Endometrium (tissue), 2 donors: ENCODE data around the gene CREB3L4.

ENCODE experiments used
- FAIRE-seq: peaks from 2 replicates; lab custom pipeline; 2012; peaks lifted over from hg19 to GRCh38; lab: Jason Lieb, UNC
- donor health status: control.
- donor health status: control.

CREB3L4 gene

DNA sequence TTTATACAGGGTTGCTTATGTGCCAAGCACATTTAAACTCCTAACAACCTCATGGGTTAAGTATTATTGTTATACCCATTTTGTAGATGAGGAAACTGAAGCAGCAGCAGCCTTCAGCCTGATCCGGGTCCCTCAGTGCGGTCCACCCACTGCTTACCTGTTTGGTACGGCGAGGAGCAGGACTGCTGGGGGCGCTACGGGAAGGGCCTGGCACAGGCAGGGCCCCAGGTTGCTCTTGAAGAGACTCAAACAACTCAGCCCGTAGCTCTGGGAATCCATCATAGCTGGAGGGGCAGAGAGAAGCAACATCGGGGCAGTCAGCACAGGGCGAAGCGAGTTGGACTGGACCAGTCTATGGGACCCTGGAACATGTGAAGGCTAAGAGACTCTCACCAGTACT is 30.4 kb upstream of the CREB3L4 start:
- FAIRE-seq, result no peak

DNA sequence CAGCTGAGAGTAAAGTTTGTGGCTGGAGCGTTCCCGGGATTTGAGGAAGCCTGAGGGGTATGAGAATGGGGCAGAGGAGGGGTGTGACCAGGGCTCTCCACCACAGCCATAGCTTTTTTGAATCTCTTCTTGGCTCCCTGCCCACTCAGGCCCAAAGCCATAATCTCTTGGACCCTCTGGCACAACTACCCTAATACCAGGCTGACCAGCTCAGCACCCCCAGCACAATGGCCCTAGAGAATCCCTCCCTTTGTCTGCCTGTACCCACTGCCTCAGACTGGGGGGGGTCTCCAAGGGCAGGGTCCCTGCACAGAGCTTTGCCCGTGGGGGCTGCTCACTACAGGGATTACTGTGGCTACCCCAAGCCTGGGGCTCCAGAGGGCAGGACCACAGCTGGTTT is 28.7 kb upstream of the CREB3L4 start:
- FAIRE-seq, result no peak

DNA sequence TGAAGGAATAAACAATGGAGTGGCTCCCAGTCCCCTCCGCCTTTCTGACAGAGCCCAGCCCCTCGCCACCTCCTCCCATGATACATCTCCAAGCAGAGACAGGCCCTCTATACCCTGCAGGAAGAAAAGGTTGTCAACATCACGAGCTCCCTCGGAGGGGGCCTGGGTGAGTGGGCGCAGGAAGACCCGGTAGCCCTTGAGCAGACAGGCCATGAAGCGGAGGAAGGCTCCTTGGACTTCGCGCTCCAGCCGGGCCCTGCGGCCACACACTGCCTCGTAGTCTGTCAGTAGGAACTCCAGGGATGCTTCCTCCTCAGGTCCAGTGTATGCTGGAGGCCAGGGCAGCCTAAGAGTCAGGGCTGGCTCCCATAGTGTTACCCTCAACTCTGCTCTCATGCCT is 28.2 kb upstream of the CREB3L4 start:
- no peak for FAIRE-seq

DNA sequence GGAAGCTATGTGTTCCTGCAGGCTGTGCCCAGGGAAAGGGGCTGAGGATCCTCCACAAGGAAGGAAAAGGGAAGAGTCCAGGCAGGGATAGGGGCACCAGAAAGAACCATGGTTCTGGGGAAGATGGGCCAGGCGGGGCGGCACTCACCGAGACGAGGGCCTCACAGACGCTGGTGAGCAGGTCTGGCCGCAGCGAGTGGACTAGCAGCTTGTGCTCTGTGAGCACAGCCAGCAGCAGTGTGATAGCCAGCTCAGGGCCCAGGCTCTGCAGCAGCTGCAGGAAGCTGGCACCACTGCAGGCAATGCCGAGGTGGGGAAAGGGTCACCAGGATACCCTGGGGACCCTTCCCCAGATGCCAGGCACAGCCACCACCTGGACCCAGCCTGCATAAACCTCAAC is 26.9 kb upstream of the CREB3L4 start:
- FAIRE-seq, result no peak

DNA sequence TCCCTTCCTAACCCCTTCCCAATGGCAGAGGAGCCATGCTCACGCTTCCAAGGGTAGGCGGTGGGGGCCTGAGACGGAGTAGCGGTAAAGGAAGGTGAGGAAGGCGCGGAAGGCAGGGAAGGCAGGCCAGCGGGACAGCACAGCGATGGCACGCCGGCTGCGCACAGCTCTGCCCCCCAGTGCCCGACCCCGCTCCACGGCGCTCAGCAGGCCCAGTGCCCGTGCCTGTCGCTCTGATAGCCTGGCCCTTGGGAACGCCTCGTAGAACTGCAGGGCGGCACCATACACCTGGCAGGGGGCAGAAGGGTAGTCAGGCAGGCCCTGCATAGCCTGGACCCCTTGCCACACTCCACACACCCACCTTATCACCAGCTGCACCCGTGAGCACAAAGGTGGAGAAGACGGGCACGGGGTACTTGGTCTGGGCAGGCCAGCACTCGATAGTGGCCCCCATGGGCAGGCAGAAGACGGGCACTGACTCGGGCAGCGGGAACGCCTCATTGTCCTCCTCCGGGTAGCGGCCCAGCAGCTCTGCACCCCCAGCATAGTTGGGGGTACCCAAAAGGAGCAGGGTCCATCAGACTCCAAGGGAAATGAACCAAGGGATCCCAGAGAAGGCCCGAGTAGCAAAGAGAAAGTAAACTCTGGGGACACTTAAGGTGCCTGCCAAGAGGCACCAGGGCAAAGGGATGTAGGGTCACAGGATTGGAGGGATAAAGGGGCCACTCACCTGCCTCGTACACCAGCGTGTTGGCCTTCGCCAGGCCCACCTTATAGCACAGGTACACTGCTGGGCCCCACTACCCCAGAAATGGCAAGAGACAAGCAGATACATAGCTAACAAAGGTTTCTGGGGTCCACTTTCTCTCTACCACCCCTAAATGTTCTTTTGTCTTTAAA is 25.6 kb upstream of the CREB3L4 start:
- FAIRE-seq, result no peak

DNA sequence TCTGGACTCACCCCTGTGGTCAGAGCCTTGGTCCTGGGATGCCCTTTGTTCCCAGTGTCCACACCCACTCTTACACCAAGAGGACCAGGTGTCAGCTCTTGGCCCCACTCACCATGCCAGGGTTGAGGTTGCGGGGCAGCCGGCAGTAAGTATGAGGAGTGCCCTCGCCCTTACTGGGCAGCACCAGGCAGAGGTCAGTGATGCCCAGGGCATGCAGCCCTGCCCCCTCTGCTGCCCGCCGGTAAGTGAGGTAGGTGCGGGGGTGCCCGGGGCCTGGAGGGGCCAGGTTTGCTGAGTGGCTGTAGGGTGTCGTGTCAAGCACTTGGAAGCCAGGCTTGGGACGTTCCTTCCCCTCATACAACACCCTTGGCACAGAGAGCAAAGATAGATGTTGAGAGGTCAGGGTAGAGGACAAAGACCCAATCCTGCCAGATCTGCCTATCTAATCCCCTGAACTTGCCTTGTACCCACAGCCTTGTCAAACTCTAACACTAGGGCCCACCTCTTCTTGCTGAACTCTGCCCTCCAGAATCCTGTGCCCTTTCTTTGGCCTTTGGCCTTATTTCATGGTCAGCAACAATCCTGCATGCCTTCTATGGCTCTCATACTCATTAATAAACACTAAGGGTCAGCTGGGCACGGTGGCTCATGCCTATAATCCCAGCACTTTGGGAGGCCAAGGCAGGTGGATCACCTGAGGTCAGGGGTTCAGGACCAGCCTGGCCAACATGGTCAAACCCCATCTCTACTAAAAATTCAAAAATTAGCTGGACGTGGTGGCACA is 24.7 kb upstream of the CREB3L4 start:
- no peak for FAIRE-seq

DNA sequence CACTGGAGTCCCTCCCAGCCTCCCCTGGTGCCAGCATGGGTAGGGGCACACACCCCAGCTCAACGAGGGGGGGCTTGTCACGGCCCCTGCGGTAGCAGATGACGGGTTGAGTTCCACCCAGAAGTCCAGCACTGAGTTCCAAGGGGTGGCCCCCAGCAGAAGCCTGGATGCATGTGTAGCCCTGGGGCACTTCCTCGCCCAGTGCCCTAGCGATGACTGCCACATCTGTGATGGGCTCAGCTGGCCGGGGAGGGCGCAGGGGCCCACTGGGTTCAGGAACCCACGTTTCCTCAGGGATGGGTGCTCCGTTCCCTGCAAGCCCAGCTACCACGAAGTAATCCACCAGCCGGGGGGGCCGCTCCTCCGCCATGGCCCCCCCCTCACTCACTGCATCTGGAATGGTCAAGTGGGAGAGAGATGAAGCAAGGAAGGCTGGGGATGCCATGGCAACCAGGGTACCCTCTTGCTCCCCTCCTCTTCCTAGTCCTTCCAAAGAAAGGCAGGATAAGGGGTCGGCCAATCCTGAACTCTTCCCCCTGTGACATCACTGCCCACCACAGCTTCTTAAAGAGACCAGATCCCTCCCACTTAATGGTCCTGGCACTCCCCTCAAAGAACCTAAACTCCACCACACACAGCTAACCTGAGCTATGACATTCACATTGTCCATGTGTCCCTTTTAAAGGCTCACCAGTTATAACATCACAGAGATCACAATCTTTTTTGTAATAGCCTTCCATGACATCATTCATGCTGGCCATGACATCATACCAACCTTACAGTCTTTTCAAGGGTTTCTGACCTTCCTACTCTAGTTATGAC is 23.5 kb upstream of the CREB3L4 start:
- FAIRE-seq, result no peak

DNA sequence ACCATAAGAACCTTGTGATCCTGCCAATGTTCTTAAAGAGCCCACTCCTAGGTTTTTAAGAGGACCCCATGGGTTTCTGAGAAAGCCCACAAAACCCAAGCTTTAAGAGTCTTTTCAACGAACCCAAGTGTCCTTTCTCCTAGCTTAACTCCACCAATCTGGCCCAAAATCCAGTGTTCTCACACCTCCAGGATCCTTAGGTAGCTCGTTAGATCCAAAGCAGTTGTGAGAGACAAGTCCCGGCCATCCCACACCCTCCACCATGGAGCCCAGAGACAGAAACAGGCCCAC is 22.9 kb upstream of the CREB3L4 start:
- FAIRE-seq, result no peak

DNA sequence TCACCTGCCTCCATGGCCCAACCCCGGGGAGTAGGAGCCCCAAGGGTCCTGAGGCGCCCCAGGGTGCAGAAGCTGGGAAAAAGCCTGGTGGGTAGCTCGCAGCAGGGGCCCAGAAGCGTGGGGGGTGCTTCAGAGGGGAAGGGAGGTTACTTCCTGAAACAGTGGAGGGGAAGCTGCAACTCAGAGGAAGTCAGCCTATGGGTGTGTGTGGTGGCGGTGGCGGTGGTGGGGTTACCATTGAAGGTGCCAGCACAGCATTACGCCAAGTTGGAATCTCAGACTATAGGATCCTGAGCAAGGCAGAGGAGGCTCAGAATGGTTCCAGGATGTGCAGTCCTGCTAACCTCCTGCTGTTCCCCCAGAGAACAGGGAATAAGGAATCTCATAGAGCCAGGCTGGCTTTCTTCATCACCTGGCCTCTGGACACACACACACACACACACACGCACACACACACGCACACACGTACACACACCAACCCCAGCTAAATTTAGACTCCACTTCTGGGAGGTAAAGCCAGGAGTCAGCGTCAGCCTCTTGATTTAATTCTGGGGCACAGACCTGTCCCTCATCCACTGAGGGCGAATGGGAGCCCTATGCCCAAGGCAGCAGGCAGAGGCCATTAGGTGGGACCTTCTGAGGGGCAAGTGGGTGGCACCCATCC is 22.4 kb upstream of the CREB3L4 start:
- FAIRE-seq, result no peak

DNA sequence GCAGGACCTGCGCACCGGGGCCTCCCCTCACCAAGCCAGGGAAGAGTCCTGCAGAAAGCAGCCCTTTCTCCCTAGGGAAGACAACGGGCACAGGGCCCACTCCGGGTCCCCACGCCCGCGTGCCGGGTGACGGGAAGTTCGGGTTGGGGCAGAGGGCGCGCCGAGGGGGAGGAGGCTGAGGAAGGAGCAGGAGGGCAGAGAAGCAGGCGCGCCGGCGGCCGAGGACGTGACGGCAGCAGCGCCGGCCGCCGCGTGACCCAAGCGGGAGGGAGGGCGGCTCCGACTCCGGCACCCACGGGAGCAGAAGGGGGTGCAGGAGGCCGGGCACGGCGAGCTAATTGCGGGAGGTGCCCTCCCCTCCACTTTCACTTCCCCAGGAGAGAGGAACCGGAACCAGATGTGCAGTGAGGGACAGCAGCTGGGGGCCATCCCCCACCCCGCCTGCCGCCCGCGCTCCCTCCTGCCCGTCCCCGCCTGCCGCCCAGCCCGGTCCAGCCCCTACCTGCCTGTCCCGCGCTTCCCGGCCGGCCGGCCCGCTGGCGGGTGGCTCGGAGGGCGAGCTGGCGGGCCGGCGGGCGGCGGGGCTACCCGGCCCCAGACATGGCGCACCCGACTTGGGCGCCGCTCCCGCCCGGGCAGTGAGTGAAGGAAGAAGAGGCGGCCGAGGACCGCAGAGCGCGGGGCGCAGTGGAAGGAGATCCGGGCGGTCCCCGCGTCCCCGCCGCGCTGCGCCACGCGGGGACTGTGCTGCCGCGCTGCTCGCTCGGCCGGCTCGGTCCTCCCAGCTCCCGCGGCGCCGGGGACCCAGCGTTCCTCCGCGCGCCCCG is 21.7 kb upstream of the CREB3L4 start:
- FAIRE-seq, result no peak

DNA sequence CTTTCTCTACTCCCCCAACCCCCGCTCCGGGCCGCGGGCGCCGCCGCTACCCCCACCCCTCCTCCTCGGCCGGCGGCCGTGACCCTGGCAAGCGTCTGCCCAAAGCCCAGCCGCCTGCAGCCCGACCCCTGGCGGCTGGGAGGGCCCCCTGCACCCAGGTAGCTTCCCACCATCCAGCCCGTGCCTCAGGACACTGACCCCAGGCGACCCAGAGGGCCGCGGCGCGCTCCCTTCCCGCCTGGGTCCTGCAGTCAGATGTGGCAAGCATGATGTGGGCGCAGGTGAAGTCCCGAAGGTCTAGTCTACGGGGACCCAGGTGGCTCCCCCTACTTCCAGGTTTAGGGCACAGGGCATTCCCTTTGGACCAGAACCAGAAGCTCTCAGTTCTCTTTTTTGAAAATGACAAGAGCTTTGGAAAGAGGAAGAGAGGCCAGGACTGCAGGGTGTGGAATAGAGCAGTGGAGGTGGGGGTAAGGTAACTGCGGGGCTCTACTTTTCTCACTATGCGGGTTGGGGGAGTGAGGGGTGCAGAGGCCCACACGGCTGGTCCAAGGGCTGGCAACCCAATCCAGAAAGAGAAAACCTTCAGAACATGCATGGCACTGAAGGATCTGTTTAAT is 21.0 kb upstream of the CREB3L4 start, which contains the start of gene DENND4B:
DENND4B (minus strand) TSS at position 97 of the 620 bp plus-strand sequence. CDS start 2,344 bp downstream, outside the sequence.
- no peak for FAIRE-seq

DNA sequence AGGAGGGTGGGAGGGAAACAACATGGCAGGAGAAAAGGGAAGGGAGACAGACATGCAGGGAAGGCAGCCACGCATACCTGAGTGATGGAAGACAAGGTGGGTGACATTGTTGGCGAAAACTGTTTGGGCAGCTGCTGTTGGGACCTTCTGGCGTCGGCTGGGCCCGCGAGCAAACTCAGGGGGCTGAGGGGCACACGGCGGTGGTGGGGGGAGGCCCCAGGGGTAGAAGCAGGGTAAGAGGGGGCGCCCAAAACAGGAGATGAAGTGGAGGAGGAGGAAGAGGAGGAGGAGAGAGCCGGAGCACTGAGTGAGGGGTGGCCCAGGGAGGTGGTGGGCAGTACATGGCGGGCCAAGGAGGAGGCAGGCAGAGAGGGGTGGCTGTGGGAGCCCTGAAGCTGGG is 16.5 kb upstream of the CREB3L4 start:
- no peak for FAIRE-seq

DNA sequence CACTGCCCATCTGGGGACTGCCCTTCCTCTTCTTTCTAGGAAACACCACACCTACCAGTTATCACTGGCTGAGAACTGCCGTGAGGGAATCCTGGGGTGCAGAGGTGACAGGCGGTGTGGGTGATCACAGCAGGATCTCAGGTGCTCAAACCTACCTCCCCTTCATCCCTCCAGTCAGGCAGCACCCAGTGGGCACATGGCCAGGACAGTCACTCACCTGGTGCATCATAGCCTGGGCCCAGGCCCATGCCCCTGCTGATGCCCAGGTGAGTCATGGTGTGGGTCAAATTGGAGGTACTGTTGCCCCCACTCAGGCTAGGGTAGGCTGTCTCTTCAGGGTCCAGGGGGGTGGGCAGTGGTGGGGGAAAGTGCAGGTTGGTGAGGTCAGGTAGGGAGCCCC is 15.9 kb upstream of the CREB3L4 start:
- no peak for FAIRE-seq

DNA sequence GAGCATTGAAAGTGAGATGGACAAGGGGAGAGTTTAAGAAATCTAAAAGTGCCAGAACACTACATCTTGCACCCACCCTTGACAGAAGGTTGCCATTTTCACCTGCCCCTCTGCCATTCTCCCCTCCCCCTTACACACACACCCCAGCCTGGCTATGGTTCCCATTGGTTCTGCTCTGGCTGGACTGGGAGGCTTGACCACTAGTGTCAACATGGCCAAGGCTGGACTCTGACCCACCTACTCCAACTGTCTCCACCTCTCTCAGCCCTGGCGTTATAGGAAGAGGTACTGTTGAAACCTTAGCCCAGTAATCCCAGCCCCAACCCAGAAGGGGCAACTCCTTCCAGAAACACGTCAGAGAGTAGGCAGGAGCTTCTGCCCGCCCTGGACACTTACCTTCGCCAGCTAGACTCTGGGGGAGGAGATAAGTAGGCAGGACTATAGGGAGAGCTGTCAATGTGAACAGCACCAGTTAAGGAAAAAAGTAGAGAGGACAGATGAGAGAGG is 13.8 kb upstream of the CREB3L4 start:
- no peak for FAIRE-seq

DNA sequence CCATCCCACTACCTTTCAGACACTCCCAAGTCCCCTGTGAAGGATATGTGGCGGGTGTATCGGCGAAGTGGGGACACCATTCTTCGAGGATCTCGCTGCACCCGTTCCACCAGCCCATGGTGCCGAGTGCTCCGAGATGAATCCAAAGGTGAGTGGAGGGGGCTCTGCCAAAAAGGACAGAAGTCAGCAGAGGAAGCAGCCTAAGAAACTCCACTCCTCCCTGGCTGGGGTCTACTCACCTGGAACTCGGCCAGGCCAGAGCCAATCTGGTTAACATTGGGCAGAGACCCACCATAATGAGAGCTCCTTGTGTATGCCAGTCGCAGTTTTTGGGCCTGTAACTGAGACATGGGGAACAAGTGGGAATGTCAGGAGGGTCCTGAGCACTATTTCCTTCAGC is 12.9 kb upstream of the CREB3L4 start:
- FAIRE-seq, result no peak

DNA sequence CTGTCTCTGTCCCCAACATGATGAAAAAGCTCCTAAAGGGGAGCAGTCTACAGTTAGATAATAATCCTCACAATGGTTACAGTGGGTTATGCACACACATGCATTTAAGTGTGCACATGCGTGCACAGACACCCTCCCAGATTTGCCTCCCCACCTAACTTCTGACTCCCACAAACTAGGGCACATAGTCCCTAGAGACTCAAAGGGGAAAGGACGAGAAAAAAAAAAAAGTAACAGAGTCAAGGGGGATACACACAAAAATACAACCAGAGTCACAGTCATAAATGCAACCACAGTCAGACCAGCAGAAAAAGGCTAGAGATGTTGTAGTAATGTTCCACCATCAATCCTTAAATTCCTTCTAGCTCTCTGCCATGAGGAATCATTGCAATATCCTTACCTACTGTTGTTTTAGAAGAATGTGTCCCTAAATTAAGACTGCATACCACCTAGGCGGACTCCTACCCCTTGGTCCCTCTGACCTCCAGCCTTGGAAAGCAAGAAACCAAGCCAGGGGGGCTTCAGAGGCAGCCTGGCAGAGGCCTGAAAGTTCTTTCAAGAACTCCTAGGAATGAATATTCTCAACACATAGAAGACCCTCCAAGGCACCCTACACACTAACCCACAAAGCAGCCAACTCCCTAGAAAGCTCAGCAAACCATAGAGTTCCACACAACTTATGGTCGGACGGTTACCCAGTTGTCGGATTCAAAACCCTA is 10.5 kb upstream of the CREB3L4 start:
- FAIRE-seq, result no peak

DNA sequence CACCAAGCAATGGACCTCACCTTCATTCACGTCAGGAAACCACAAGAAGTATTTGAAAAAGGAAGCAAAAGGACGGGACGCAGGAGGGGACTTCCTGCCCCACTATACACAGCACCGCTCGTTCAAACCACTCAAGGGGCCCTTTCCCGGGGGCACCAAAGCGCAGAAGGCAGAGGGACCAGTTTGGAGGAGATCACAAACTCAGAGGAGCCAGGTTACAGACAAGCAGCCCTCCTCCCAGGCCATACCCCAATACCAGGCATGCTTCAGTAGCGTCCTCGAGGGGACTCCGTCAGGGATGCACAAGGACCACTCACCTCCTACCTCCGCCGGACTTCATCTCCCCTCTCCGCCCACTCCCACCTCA is 10.0 kb upstream of the CREB3L4 start:
- no peak for FAIRE-seq

DNA sequence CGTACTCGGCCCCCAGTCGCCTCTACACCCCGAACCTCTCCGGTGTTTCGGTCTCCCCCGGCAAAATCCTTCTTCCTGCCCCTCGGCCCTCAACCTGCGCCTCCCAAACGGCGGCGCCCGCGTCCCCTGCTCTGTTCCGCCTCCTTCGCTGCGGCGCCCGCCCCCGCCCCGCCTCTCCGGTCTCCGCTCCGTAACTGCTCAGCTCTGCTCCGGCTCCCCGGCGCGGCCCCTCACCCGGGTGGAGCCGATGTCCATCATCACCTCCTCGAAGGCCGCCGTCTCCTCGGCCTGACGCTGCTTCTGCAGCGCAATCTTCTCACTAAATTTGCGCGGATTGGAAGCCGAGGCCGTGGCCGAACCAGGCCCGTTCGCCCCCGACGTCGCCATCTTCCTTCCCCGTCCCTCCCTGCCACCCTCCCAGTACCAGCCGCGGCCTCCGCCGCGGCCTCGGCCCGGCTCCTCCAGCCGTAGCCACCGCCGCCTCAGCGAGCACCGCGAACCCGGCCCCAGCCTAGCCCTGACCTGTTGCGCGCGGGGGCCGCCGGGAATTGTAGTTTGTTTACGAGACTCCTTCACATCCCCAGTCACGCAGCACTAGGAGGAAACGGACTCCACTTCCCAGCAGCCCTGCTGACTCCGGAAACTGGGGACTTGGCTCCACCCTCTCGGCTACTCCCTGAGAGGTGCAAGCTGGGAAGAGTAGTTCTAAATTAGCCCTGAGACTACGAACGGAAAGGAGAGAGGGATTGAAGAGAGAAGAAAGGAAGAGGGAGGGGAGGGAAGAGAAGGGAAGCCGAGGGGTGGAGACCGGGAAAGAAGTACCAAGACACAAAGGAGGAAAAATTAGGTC is 9.4 kb upstream of the CREB3L4 start, which contains the start of gene CRTC2:
CRTC2 (minus strand) TSS at position 502 of the 850 bp plus-strand sequence; CDS start at position 387, 115 bp downstream.
- peak; percentile 94 for FAIRE-seq

DNA sequence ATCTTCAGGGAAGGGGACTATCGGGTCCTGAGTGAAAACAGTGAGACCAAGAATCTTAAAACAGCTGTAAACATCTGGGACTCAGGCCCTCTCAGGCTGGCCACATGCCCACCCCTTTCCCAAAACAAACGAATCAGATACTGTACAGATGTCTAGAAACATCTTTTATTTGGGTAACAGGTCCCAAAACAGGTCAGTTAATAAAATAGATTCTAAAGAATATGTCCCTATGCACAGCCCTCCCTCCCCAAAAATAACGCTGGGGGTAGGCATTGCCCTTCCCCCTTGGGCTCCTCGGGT is 8.8 kb upstream of the CREB3L4 start:
- no peak for FAIRE-seq
